ENCODE data around the gene PRKG1. TPM values are rescaled to one million over a fixed set of nuclear protein-coding genes. Genes with fewer than 3 reads are reported as not detected.

Gene PRKG1
- total RNA-seq, 2 donors from 2014 or later = 1.3 to 2.7 TPM

DNA sequence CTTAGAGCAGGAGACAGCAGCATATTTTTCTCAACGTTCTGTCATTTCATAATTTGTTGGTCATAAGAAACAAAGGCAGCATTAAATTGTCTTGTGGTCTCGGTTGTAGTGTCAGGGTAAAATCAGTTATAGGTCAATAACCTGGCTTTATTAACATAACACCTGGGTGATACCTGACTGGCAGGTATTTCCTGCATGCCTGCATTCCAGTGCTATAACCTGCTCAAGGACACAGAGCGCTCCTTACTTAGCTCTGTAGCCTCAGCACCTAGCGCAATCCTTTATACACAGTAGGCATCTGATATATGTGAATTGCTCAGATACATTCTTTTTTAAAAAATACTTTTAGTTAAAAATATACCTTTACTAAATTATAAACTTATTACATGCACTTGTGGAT, 38.9 kb upstream of the PRKG1 start:
- no peaks in the 10 kb centered on the region for H3K36me3 Mint-ChIP-seq (ENCODE audit: low read depth)
- H3K27ac Mint-ChIP-seq = no peak overlapping the region
- Histone ChIP-seq H3K27me3 (ENCODE audit: control insufficient read depth, insufficient read depth, low read length, poor library complexity, severe bottlenecking) (no peaks in the 10 kb centered on the region), H3K4me1 (ENCODE audit: control insufficient read depth, insufficient read depth, low read length) (peaks cover 5% of the 10 kb centered on the region), H3K36me3 (ENCODE audit: control insufficient read depth, insufficient read depth, low read length) (no peaks in the 10 kb centered on the region), H3K27ac (ENCODE audit: low read depth, low read length) (no peak overlapping the region), H3K9me3 (ENCODE audit: control insufficient read depth, low read length) (no peaks in the 10 kb centered on the region), H3K9ac (ENCODE audit: extremely low read depth, low read length, poor library complexity, severe bottlenecking) (no peak overlapping the region), H3K4me3 (ENCODE audit: low read length) (no peak overlapping the region)
- 89 to 90% methylated on average over 3 to 4 of the region's 4 CpGs for WGBS, 2 experiments (ENCODE audit: insufficient coverage in 1 of 2, insufficient read length in 1 of 2)
- H3K4me3 Mint-ChIP-seq = no peak overlapping the region
- no peaks in the 10 kb centered on the region for H3K9me3 Mint-ChIP-seq
- DNase-seq = no peak
- peaks cover 9% of the 10 kb centered on the region for H3K4me1 Mint-ChIP-seq
- TF ChIP-seq, protein P1, sequence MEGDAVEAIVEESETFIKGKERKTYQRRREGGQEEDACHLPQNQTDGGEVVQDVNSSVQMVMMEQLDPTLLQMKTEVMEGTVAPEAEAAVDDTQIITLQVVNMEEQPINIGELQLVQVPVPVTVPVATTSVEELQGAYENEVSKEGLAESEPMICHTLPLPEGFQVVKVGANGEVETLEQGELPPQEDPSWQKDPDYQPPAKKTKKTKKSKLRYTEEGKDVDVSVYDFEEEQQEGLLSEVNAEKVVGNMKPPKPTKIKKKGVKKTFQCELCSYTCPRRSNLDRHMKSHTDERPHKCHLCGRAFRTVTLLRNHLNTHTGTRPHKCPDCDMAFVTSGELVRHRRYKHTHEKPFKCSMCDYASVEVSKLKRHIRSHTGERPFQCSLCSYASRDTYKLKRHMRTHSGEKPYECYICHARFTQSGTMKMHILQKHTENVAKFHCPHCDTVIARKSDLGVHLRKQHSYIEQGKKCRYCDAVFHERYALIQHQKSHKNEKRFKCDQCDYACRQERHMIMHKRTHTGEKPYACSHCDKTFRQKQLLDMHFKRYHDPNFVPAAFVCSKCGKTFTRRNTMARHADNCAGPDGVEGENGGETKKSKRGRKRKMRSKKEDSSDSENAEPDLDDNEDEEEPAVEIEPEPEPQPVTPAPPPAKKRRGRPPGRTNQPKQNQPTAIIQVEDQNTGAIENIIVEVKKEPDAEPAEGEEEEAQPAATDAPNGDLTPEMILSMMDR (conservative IDR thresholded peaks at IDR 0.05) = no peak
- H3K27me3 Mint-ChIP-seq (ENCODE audit: insufficient read depth) = no peaks in the 10 kb centered on the region

DNA sequence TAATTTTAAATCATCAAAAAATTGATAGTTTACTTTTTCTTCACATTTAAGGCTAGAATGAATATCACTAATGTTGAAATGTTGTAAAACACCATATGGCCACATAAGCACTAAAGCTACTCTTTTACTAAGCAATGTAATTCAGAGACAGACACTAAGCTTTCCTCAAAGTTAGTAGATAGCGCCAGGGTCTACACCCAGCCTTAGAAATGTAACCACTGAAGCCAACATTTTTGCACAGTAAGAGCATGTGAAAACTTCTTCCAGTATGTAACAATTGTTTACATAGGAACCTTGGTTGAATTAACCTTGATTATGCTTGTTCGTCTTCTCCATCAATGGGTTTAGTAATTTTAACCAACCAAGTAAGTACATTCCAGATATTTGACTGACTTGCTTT, 28.4 kb upstream of the PRKG1 start:
- Histone ChIP-seq H3K9me3 (ENCODE audit: control insufficient read depth, low read length) (no peaks in the 10 kb centered on the region), H3K4me1 (ENCODE audit: control insufficient read depth, insufficient read depth, low read length) (no peaks in the 10 kb centered on the region), H3K4me3 (ENCODE audit: low read length) (no peak overlapping the region), H3K27ac (ENCODE audit: low read depth, low read length) (no peak overlapping the region), H3K27me3 (ENCODE audit: control insufficient read depth, insufficient read depth, low read length, poor library complexity, severe bottlenecking) (no peaks in the 10 kb centered on the region), H3K9ac (ENCODE audit: extremely low read depth, low read length, poor library complexity, severe bottlenecking) (no peak overlapping the region), H3K36me3 (ENCODE audit: control insufficient read depth, insufficient read depth, low read length) (no peaks in the 10 kb centered on the region)
- no peak overlapping the region for H3K27ac Mint-ChIP-seq
- no peaks in the 10 kb centered on the region for H3K36me3 Mint-ChIP-seq (ENCODE audit: low read depth)
- no peaks in the 10 kb centered on the region for H3K4me1 Mint-ChIP-seq
- DNase-seq = no peak
- no peaks in the 10 kb centered on the region for H3K27me3 Mint-ChIP-seq (ENCODE audit: insufficient read depth)
- H3K4me3 Mint-ChIP-seq = no peak overlapping the region
- 96% methylated on average over 2 of the region's 2 CpGs; no CpG with 5 or more reads in 1 of the 2 experiments for WGBS, 2 experiments (ENCODE audit: insufficient coverage in 1 of 2, insufficient read length in 1 of 2)
- TF ChIP-seq, protein P1 (conservative IDR thresholded peaks at IDR 0.05) = no peak
- H3K9me3 Mint-ChIP-seq = no peaks in the 10 kb centered on the region

DNA sequence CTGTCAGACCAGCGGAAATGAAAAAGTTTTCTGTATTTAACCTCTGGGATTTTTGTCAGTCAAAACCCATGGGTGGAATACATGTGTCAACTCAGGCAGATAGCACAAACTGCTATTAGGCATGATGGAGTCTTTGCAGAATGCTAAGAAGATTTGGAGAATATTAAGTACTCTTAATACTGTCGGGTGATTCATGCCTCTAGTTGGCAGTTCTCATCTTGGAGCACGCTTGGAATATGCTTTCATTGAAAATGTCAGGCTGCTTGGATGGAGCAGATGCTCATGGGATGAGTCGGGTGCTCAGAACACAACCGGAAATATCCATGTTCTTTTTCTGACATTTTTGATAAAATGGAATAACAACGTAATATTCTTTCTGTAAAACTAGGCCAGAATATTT, 27.6 kb upstream of the PRKG1 start:
- Mint-ChIP-seq H3K27me3 (ENCODE audit: insufficient read depth) (no peaks in the 10 kb centered on the region), H3K36me3 (ENCODE audit: low read depth) (no peaks in the 10 kb centered on the region), H3K27ac (no peak overlapping the region), H3K4me3 (no peak overlapping the region), H3K4me1 (no peaks in the 10 kb centered on the region), H3K9me3 (no peaks in the 10 kb centered on the region)
- Histone ChIP-seq H3K9me3 (ENCODE audit: control insufficient read depth, low read length) (no peaks in the 10 kb centered on the region), H3K36me3 (ENCODE audit: control insufficient read depth, insufficient read depth, low read length) (no peaks in the 10 kb centered on the region), H3K4me1 (ENCODE audit: control insufficient read depth, insufficient read depth, low read length) (no peaks in the 10 kb centered on the region), H3K4me3 (ENCODE audit: low read length) (no peak overlapping the region), H3K27me3 (ENCODE audit: control insufficient read depth, insufficient read depth, low read length, poor library complexity, severe bottlenecking) (no peaks in the 10 kb centered on the region), H3K27ac (ENCODE audit: low read depth, low read length) (no peak overlapping the region), H3K9ac (ENCODE audit: extremely low read depth, low read length, poor library complexity, severe bottlenecking) (no peak overlapping the region)
- DNase-seq = no peak
- 91 to 96% methylated on average over 5 to 6 of the region's 6 CpGs for WGBS, 2 experiments (ENCODE audit: insufficient coverage in 1 of 2, insufficient read length in 1 of 2)
- TF ChIP-seq, protein P1 (conservative IDR thresholded peaks at IDR 0.05) = no peak
